GM23338 (cell line): ENCODE measurements around the gene SMIM35. TPM values are rescaled to one million over a fixed set of nuclear protein-coding genes. Genes with fewer than 3 reads are reported as not detected.

ENCODE experiments used
- ATAC-seq: fragments of 200-7000 bp; cut with Tn5 transposase; 3 replicates; pipeline ENCODE4 v1.9.1; 2020
- DNase-seq: peaks from one replicate; pipeline ENCODE4 v3.0.0-alpha.2; 2015; ENCODE audit warnings: low spot score
- H2AFZ ChIP-seq: fragments of 200-600 bp; sonication (generic); 2 replicates; pipeline ENCODE4 v1.8.0; 2016; ENCODE audit warnings: antibody characterized with exemption, mild to moderate bottlenecking, moderate library complexity
- H3F3A ChIP-seq: fragments of 200-600 bp; sonication (generic); replicated peaks from 2 replicates; pipeline ENCODE4 v1.8.0; 2017; ENCODE audit warnings: antibody characterized with exemption, mixed run types, low read depth
- H3K27ac ChIP-seq: fragments of 200-600 bp; sonication (generic); 2 replicates; pipeline ENCODE4 v1.6.1; 2016; ENCODE audit warnings: low read depth
- H3K27me3 ChIP-seq: fragments of 200-600 bp; sonication (generic); 2 replicates; pipeline ENCODE4 v1.8.0; 2016; ENCODE audit warnings: mild to moderate bottlenecking, mixed run types, moderate library complexity; ENCODE audit not compliant: insufficient read depth
- H3K36me3 ChIP-seq: fragments of 200-600 bp; sonication (generic); 2 replicates; pipeline ENCODE4 v1.8.0; 2016; ENCODE audit warnings: mild to moderate bottlenecking; ENCODE audit not compliant: insufficient read depth
- H3K4me1 ChIP-seq: fragments of 200-600 bp; sonication (generic); 2 replicates; pipeline ENCODE4 v1.8.0; 2016; ENCODE audit warnings: mild to moderate bottlenecking, moderate library complexity; ENCODE audit not compliant: insufficient read depth
- H3K4me2 ChIP-seq: fragments of 200-600 bp; sonication (generic); 2 replicates; pipeline ENCODE4 v1.7.1; 2017; ENCODE audit warnings: mixed run types
- H3K4me3 ChIP-seq: fragments of 200-600 bp; sonication (generic); 2 replicates; pipeline ENCODE4 v1.6.1; 2016; ENCODE audit warnings: mixed run types
- H3K79me2 ChIP-seq: fragments of 200-600 bp; sonication (generic); replicated peaks from 2 replicates; pipeline ENCODE4 v1.8.0; 2017; ENCODE audit warnings: mild to moderate bottlenecking; ENCODE audit not compliant: insufficient read depth
- H3K9me2 ChIP-seq: fragments of 200-600 bp; sonication (generic); 2 replicates; pipeline ENCODE4 v1.8.0; 2017; ENCODE audit not compliant: insufficient read depth
- H4K20me1 ChIP-seq: fragments of 200-600 bp; sonication (generic); replicated peaks from 2 replicates; pipeline ENCODE4 v1.8.0; 2017; ENCODE audit warnings: mild to moderate bottlenecking; ENCODE audit not compliant: insufficient read depth
- H3K27ac Mint-ChIP-seq: 2 replicates; pipeline ENCODE4 v1.8.0; 2020; ENCODE audit warnings: inconsistent platforms, mild to moderate bottlenecking, moderate library complexity, mixed read lengths
- H3K27me3 Mint-ChIP-seq: 3 replicates; pipeline ENCODE4 v1.8.0; 2022; ENCODE audit warnings: low read depth, mild to moderate bottlenecking, moderate library complexity, mixed read lengths, inconsistent platforms; ENCODE audit not compliant: insufficient read depth, poor library complexity
- H3K36me3 Mint-ChIP-seq: 3 replicates; pipeline ENCODE4 v1.8.0; 2021; ENCODE audit warnings: low read depth, mild to moderate bottlenecking, inconsistent platforms, moderate library complexity, mixed read lengths
- H3K4me1 Mint-ChIP-seq: 3 replicates; pipeline ENCODE4 v1.8.0; 2020; ENCODE audit warnings: mild to moderate bottlenecking, inconsistent platforms, mixed read lengths
- H3K4me3 Mint-ChIP-seq: 3 replicates; pipeline ENCODE4 v1.8.0; 2021; ENCODE audit warnings: moderate library complexity, mild to moderate bottlenecking, inconsistent platforms, mixed read lengths
- H3K9me3 Mint-ChIP-seq: 3 replicates; pipeline ENCODE4 v1.8.0; 2020; ENCODE audit warnings: moderate library complexity, mild to moderate bottlenecking, inconsistent platforms, mixed read lengths
- CREB1 ChIP-seq: fragments of 250-450 bp; sonication (Bioruptor Pico); IDR thresholded peaks from 2 replicates; pipeline ENCODE4 v1.5.0; 2020; ENCODE audit warnings: low read depth, mild to moderate bottlenecking, moderate library complexity
- CTCF ChIP-seq, 2 experiments: fragments of 200-600 bp in 1 of 2; sonication (generic) in 1 of 2; conservative IDR thresholded peaks; 2 replicates each; pipeline versions ENCODE4 v1.5.1 to v1.6.1; 2016 to 2017; ENCODE audit warnings: antibody characterized with exemption in 2 of 2, low read depth in 2 of 2, mild to moderate bottlenecking in 2 of 2, moderate library complexity in 1 of 2
- ETS1 ChIP-seq: IDR thresholded peaks from 2 replicates; pipeline ENCODE4 v1.6.1; 2016; ENCODE audit warnings: antibody characterized with exemption
- EZH2 ChIP-seq: fragments of 200-600 bp; sonication (generic); IDR thresholded peaks from one replicate; pipeline ENCODE4 v1.8.0; 2017; ENCODE audit warnings: antibody characterized with exemption, mild to moderate bottlenecking, low read depth; ENCODE audit not compliant: unreplicated experiment
- EZH2phosphoT487 ChIP-seq: fragments of 200-600 bp; sonication (generic); IDR thresholded peaks from one replicate; pipeline ENCODE4 v1.8.1; 2018; ENCODE audit warnings: antibody characterized with exemption; ENCODE audit not compliant: unreplicated experiment
- REST ChIP-seq: IDR thresholded peaks from one replicate; pipeline ENCODE4 v1.6.1; 2018; ENCODE audit warnings: antibody characterized with exemption; ENCODE audit not compliant: unreplicated experiment
- STAT1 ChIP-seq: IDR thresholded peaks from one replicate; pipeline ENCODE4 v1.6.1; 2016; ENCODE audit warnings: antibody characterized with exemption; ENCODE audit not compliant: unreplicated experiment
- ZNF114 ChIP-seq: fragments of 250-450 bp; sonication (Bioruptor Pico); IDR thresholded peaks from 2 replicates; pipeline ENCODE4 v1.5.0; 2020; ENCODE audit warnings: mild to moderate bottlenecking, moderate library complexity
- ZNF331 ChIP-seq: fragments of 250-450 bp; sonication (Bioruptor Pico); IDR thresholded peaks from 2 replicates; pipeline ENCODE4 v1.5.0; 2020; ENCODE audit warnings: low read depth, mild to moderate bottlenecking, moderate library complexity
- ZNF462 ChIP-seq: fragments of 250-450 bp; sonication (Bioruptor Pico); IDR thresholded peaks from 2 replicates; pipeline ENCODE4 v1.5.0; 2020; ENCODE audit warnings: mild to moderate bottlenecking, moderate library complexity
- polyA plus RNA-seq: library from polyadenylated mRNA; unstranded; fragments of >200 nt; fragmentation: Nextera tagmentation; extraction: Ambion mirVana; gene quantifications from 2 replicates; pipeline ENCODE4 v1.2.1, GENCODE V29; 2016
- total RNA-seq: library from RNA; depleted of rRNA; stranded (reverse); fragments of >200 nt; shearing (Covaris generic); gene quantifications from 2 replicates; pipeline ENCODE4 v1.2.3, GENCODE V29; 2014

SMIM35 gene
- total and polyA plus RNA-seq, 2 experiments from 2014 or later, result not detected

- TF ChIP-seq ETS1 (no peak), EZH2 (no peak), ZNF114 (no peak)
Measured at GRCh38 chr11:118007040-118007439, 79.7 kb downstream of the SMIM35 start (continued).

- peaks cover 10% of the 10 kb centered on the region for H3K4me1 Mint-ChIP-seq
- no peaks in the 10 kb centered on the region for H3K27me3 ChIP-seq
- H3K36me3 ChIP-seq, result no peaks in the 10 kb centered on the region
- H3K27me3 Mint-ChIP-seq, result peaks cover 5% of the 10 kb centered on the region
- H3K4me1 ChIP-seq, result peaks cover 4% of the 10 kb centered on the region; the same call in 1 of the 2 replicates
- H3K9me3 Mint-ChIP-seq, result no peaks in the 10 kb centered on the region
- H3K36me3 Mint-ChIP-seq, result no peaks in the 10 kb centered on the region
- ATAC-seq (no peak), DNase-seq (no peak)
- no peaks in the 10 kb centered on the region for H3K79me2 ChIP-seq
- no peak overlapping the region for H3K27ac ChIP-seq
- no peak for TF ChIP-seq ETS1
- TF ChIP-seq REST, result no peak
- no peak for TF ChIP-seq EZH2
- no peak for TF ChIP-seq ZNF331
- TF ChIP-seq CTCF (conservative IDR thresholded peaks at IDR 0.05; ENCODE audit: low read depth in 2 of 2), result no peak
- no peak for TF ChIP-seq ZNF462
- no peak for TF ChIP-seq STAT1
- no peak for TF ChIP-seq EZH2phosphoT487
- no peak for TF ChIP-seq CREB1 (CRISPR knock-in tag)
- H3K27ac Mint-ChIP-seq, result no peak overlapping the region
- H2AFZ ChIP-seq, result no peak overlapping the region
- no peaks in the 10 kb centered on the region for H3K9me2 ChIP-seq
- no peaks in the 10 kb centered on the region for H3F3A ChIP-seq
- H3K4me3 ChIP-seq, result no peak overlapping the region
- H3K4me3 Mint-ChIP-seq, result no peak overlapping the region
- H4K20me1 ChIP-seq, result no peaks in the 10 kb centered on the region
- no peak overlapping the region for H3K4me2 ChIP-seq
Measured at GRCh38 chr11:118006153-118006534, 80.6 kb downstream of the SMIM35 start.
